SK-N-SH treated with all-trans-retinoic acid at 6 μM for 48 hours (cell line): ENCODE data around the gene SDR9C7.

Experiments used
- ATAC-seq: fragments of 200-7000 bp; cut with Tn5 transposase; 3 replicates; pipeline ENCODE4 v1.9.1; 2020; ENCODE audit warnings: mild to moderate bottlenecking, moderate library complexity
- ARNTL ChIP-seq: fragments of 450-650 bp; formaldehyde crosslinking; IDR thresholded peaks from 2 replicates; pipeline ENCODE4 v1.5.0; 2020; ENCODE audit warnings: low read depth, mild to moderate bottlenecking, moderate library complexity, borderline replicate concordance
- BACH2 ChIP-seq: fragments of 250-450 bp; sonication (Bioruptor Pico); IDR thresholded peaks from 2 replicates; pipeline ENCODE4 v1.9.0; 2021; ENCODE audit warnings: mild to moderate bottlenecking, borderline replicate concordance
- CSDC2 ChIP-seq: fragments of 250-450 bp; sonication (Bioruptor Pico); IDR thresholded peaks from 2 replicates; pipeline ENCODE4 v1.5.0; 2020; ENCODE audit warnings: mild to moderate bottlenecking, moderate library complexity
- ESRRG ChIP-seq: fragments of 250-450 bp; sonication (Bioruptor Pico); IDR thresholded peaks from 2 replicates; pipeline ENCODE4 v1.6.1; 2021; ENCODE audit warnings: mild to moderate bottlenecking
- GLIS3 ChIP-seq: fragments of 250-450 bp; sonication (Bioruptor Pico); IDR thresholded peaks from 2 replicates; pipeline ENCODE4 v1.5.0; 2020; ENCODE audit warnings: mild to moderate bottlenecking, moderate library complexity
- ISL1 ChIP-seq: fragments of 250-450 bp; sonication (Bioruptor Pico); IDR thresholded peaks from 2 replicates; pipeline ENCODE4 v2.1.2; 2022; ENCODE audit warnings: mild to moderate bottlenecking, moderate library complexity
- OSR1 ChIP-seq: fragments of 250-450 bp; sonication (Bioruptor Pico); IDR thresholded peaks from 2 replicates; pipeline ENCODE4 v1.8.0; 2022; ENCODE audit warnings: moderate library complexity, mild to moderate bottlenecking, inconsistent platforms
- PPARA ChIP-seq: fragments of 250-450 bp; sonication (Bioruptor Pico); IDR thresholded peaks from 2 replicates; pipeline ENCODE4 v1.5.0; 2020; ENCODE audit warnings: mild to moderate bottlenecking, borderline replicate concordance
- RARB ChIP-seq: fragments of 250-450 bp; sonication (Bioruptor Pico); IDR thresholded peaks from 2 replicates; pipeline ENCODE4 v1.8.0; 2021; ENCODE audit warnings: mild to moderate bottlenecking, moderate library complexity
- SNAI2 ChIP-seq: fragments of 250-450 bp; sonication (Bioruptor Pico); IDR thresholded peaks from 2 replicates; pipeline ENCODE4 v1.5.0; 2020; ENCODE audit warnings: mild to moderate bottlenecking, moderate library complexity
- TCF4 ChIP-seq: fragments of 250-450 bp; sonication (Bioruptor Pico); IDR thresholded peaks from 2 replicates; pipeline ENCODE4 v1.8.0; 2021; ENCODE audit warnings: mild to moderate bottlenecking, moderate library complexity, borderline replicate concordance
- TOX ChIP-seq: fragments of 250-450 bp; sonication (Bioruptor Pico); IDR thresholded peaks from 2 replicates; pipeline ENCODE4 v1.8.0; 2021; ENCODE audit warnings: mild to moderate bottlenecking, moderate library complexity, borderline replicate concordance
- ZFP3 ChIP-seq: fragments of 250-450 bp; sonication (Bioruptor Pico); IDR thresholded peaks from 2 replicates; pipeline ENCODE4 v1.5.0; 2020; ENCODE audit warnings: mild to moderate bottlenecking, moderate library complexity
- ZFP30 ChIP-seq: fragments of 450-650 bp; formaldehyde crosslinking; IDR thresholded peaks from 2 replicates; pipeline ENCODE4 v1.5.0; 2022; ENCODE audit warnings: mild to moderate bottlenecking, moderate library complexity
- ZNF70 ChIP-seq: fragments of 450-650 bp; formaldehyde crosslinking; IDR thresholded peaks from 2 replicates; pipeline ENCODE4 v1.5.0; 2020; ENCODE audit warnings: mild to moderate bottlenecking, moderate library complexity
- ZNF8 ChIP-seq: fragments of 450-650 bp; formaldehyde crosslinking; IDR thresholded peaks from 2 replicates; pipeline ENCODE4 v1.5.0; 2020; ENCODE audit warnings: mild to moderate bottlenecking, moderate library complexity
- TF ChIP-seq, protein P1 (sequence below): fragments of 250-450 bp; sonication (Bioruptor Pico); IDR thresholded peaks from 2 replicates; pipeline ENCODE4 v1.5.0; 2020; ENCODE audit warnings: mild to moderate bottlenecking, moderate library complexity
- TF ChIP-seq, protein P2 (sequence below): fragments of 250-450 bp; sonication (Bioruptor Pico); IDR thresholded peaks from 2 replicates; pipeline ENCODE4 v1.5.1; 2021; ENCODE audit warnings: mild to moderate bottlenecking, moderate library complexity
- TF ChIP-seq, protein P3 (sequence below): fragments of 250-450 bp; sonication (Bioruptor Pico); IDR thresholded peaks from 2 replicates; pipeline ENCODE4 v1.8.0; 2021; ENCODE audit warnings: low read depth, mild to moderate bottlenecking, moderate library complexity, borderline replicate concordance
- TF ChIP-seq, protein P4 (sequence below): fragments of 250-450 bp; sonication (Bioruptor Pico); IDR thresholded peaks from 2 replicates; pipeline ENCODE4 v1.8.0; 2020; ENCODE audit warnings: mild to moderate bottlenecking, moderate library complexity, borderline replicate concordance
- TF ChIP-seq, protein P5 (sequence below): fragments of 250-450 bp; sonication (Bioruptor Pico); IDR thresholded peaks from 2 replicates; pipeline ENCODE4 v1.5.1; 2020; ENCODE audit warnings: low read depth, mild to moderate bottlenecking, moderate library complexity

The SDR9C7 gene

DNA sequence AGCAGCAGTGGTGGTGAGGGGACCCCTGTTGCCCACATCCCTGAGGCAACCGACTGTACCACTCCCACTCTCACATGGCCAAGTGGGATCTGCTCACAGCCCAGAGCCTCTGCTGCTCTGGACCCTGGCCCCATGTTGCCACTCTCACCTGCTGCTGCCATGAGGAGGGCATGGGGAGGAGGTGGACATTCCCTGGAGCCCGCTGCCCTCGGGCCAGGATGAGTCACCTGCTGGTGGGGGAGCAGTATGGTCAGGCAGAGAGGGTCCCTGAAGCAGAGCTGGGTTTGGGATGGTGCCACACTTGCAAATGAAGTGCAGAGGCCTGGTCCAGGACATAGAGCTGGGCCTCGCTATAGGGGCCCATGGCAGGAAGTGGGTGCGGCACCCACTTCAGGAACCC, 26.1 kb downstream of the SDR9C7 start:
- TF ChIP-seq ESRRG (CRISPR knock-in tag) (no peak), ZFP30 (CRISPR knock-in tag) (no peak), OSR1 (no peak), SNAI2 (no peak), CSDC2 (CRISPR knock-in tag) (no peak), PPARA (no peak), RARB (CRISPR knock-in tag) (no peak), ZFP3 (CRISPR knock-in tag) (no peak), ARNTL (CRISPR knock-in tag) (no peak), ISL1 (CRISPR knock-in tag) (no peak), GLIS3 (CRISPR knock-in tag) (no peak), TOX (no peak), TCF4 (CRISPR knock-in tag) (no peak), ZNF70 (no peak), BACH2 (CRISPR knock-in tag) (no peak)
- TF ChIP-seq, protein P1, sequence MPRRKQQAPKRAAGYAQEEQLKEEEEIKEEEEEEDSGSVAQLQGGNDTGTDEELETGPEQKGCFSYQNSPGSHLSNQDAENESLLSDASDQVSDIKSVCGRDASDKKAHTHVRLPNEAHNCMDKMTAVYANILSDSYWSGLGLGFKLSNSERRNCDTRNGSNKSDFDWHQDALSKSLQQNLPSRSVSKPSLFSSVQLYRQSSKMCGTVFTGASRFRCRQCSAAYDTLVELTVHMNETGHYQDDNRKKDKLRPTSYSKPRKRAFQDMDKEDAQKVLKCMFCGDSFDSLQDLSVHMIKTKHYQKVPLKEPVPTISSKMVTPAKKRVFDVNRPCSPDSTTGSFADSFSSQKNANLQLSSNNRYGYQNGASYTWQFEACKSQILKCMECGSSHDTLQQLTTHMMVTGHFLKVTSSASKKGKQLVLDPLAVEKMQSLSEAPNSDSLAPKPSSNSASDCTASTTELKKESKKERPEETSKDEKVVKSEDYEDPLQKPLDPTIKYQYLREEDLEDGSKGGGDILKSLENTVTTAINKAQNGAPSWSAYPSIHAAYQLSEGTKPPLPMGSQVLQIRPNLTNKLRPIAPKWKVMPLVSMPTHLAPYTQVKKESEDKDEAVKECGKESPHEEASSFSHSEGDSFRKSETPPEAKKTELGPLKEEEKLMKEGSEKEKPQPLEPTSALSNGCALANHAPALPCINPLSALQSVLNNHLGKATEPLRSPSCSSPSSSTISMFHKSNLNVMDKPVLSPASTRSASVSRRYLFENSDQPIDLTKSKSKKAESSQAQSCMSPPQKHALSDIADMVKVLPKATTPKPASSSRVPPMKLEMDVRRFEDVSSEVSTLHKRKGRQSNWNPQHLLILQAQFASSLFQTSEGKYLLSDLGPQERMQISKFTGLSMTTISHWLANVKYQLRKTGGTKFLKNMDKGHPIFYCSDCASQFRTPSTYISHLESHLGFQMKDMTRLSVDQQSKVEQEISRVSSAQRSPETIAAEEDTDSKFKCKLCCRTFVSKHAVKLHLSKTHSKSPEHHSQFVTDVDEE (CRISPR knock-in tag) = no peak
- TF ChIP-seq, protein P2, sequence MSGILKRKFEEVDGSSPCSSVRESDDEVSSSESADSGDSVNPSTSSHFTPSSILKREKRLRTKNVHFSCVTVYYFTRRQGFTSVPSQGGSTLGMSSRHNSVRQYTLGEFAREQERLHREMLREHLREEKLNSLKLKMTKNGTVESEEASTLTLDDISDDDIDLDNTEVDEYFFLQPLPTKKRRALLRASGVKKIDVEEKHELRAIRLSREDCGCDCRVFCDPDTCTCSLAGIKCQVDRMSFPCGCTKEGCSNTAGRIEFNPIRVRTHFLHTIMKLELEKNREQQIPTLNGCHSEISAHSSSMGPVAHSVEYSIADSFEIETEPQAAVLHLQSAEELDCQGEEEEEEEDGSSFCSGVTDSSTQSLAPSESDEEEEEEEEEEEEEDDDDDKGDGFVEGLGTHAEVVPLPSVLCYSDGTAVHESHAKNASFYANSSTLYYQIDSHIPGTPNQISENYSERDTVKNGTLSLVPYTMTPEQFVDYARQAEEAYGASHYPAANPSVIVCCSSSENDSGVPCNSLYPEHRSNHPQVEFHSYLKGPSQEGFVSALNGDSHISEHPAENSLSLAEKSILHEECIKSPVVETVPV (CRISPR knock-in tag) = no peak
- TF ChIP-seq, protein P3, sequence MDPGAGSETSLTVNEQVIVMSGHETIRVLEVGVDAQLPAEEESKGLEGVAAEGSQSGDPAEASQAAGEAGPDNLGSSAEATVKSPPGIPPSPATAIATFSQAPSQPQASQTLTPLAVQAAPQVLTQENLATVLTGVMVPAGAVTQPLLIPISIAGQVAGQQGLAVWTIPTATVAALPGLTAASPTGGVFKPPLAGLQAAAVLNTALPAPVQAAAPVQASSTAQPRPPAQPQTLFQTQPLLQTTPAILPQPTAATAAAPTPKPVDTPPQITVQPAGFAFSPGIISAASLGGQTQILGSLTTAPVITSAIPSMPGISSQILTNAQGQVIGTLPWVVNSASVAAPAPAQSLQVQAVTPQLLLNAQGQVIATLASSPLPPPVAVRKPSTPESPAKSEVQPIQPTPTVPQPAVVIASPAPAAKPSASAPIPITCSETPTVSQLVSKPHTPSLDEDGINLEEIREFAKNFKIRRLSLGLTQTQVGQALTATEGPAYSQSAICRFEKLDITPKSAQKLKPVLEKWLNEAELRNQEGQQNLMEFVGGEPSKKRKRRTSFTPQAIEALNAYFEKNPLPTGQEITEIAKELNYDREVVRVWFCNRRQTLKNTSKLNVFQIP (CRISPR knock-in tag) = no peak
- TF ChIP-seq, protein P4, sequence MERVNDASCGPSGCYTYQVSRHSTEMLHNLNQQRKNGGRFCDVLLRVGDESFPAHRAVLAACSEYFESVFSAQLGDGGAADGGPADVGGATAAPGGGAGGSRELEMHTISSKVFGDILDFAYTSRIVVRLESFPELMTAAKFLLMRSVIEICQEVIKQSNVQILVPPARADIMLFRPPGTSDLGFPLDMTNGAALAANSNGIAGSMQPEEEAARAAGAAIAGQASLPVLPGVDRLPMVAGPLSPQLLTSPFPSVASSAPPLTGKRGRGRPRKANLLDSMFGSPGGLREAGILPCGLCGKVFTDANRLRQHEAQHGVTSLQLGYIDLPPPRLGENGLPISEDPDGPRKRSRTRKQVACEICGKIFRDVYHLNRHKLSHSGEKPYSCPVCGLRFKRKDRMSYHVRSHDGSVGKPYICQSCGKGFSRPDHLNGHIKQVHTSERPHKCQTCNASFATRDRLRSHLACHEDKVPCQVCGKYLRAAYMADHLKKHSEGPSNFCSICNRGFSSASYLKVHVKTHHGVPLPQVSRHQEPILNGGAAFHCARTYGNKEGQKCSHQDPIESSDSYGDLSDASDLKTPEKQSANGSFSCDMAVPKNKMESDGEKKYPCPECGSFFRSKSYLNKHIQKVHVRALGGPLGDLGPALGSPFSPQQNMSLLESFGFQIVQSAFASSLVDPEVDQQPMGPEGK (CRISPR knock-in tag) = no peak
- TF ChIP-seq, protein P5, sequence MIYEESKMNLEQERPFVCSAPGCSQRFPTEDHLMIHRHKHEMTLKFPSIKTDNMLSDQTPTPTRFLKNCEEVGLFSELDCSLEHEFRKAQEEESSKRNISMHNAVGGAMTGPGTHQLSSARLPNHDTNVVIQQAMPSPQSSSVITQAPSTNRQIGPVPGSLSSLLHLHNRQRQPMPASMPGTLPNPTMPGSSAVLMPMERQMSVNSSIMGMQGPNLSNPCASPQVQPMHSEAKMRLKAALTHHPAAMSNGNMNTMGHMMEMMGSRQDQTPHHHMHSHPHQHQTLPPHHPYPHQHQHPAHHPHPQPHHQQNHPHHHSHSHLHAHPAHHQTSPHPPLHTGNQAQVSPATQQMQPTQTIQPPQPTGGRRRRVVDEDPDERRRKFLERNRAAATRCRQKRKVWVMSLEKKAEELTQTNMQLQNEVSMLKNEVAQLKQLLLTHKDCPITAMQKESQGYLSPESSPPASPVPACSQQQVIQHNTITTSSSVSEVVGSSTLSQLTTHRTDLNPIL (CRISPR knock-in tag) = no peak
- no peak for ATAC-seq

DNA sequence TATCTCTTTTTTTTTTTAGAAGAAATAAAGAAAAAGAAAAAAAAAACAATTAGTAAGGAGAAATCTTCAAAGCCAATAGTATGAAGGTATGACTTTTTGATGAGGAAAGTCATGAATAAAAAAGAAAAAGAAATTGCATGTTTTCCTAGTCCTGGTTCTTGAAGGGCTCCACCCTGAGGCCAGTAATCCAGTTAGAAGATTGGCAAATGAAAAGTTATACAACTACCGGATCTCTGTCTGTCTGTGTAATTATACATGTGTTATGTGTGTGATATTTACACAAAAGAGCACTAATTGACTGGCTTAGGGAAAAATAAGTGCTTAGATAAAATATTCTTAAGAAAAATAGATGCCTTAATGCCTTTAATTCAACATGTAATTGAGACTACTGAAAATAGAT, 28.4 kb downstream of the SDR9C7 start:
- TF ChIP-seq GLIS3 (CRISPR knock-in tag) (no peak), ZNF8 (no peak), ARNTL (CRISPR knock-in tag) (no peak), PPARA (no peak)
- TF ChIP-seq, protein P3 (CRISPR knock-in tag) = no peak
- TF ChIP-seq, protein P1 (CRISPR knock-in tag) = no peak
- no peak for ATAC-seq
